OCI-LY7 (cell line): ENCODE data around the gene AMPD3. TPM values are rescaled to one million over a fixed set of nuclear protein-coding genes. Genes with fewer than 3 reads are reported as not detected.

ENCODE experiments used
- BruUV-seq: library from RNA; stranded (reverse); fragments of 400-500 nt; replicated peaks from 2 replicates; lab custom pipeline; 2021; lab: Mats Ljungman, UMichigan
- CTCF ChIA-PET: fragments of 300-600 bp; sonication (Branson Sonifier 250); formaldehyde crosslinking; loops from one replicate; lab custom pipeline; 2022; ENCODE audit warnings: antibody characterized with exemption; ENCODE audit not compliant: unreplicated experiment; lab: Charles Lee
- POLR2A ChIA-PET: fragments of 300-600 bp; sonication (Branson Sonifier 250); formaldehyde crosslinking; loops from one replicate; lab custom pipeline; 2022; ENCODE audit warnings: antibody characterized with exemption; lab: Charles Lee
- DNase-seq: peaks from one replicate; pipeline ENCODE4 v3.0.0-alpha.2; 2015; ENCODE audit warnings: low spot score
- H2AFZ ChIP-seq: fragments of 200-600 bp; sonication (generic), shearing (Covaris generic); 2 replicates; pipeline ENCODE4 v1.6.1; 2014; ENCODE audit warnings: mild to moderate bottlenecking, antibody characterized with exemption, low read length, moderate library complexity
- H3K27ac ChIP-seq: fragments of 200-600 bp; sonication (generic); 2 replicates; pipeline ENCODE4 v1.5.1; 2014; ENCODE audit warnings: mixed run types, low read depth, mild to moderate bottlenecking, moderate library complexity, low read length, inconsistent platforms; ENCODE audit not compliant: poor library complexity, severe bottlenecking
- H3K36me3 ChIP-seq: fragments of 200-600 bp; sonication (generic); 2 replicates; pipeline ENCODE4 v1.6.1; 2014; ENCODE audit warnings: mild to moderate bottlenecking, antibody characterized with exemption, low read length, moderate library complexity, mixed read lengths; ENCODE audit not compliant: insufficient read depth
- H3K4me1 ChIP-seq: fragments of 200-600 bp; sonication (generic); 2 replicates; pipeline ENCODE4 v1.5.1; 2014; ENCODE audit warnings: mild to moderate bottlenecking, low read length; ENCODE audit not compliant: insufficient read depth, poor library complexity, severe bottlenecking
- H3K4me2 ChIP-seq: fragments of 200-600 bp; sonication (generic); 2 replicates; pipeline ENCODE4 v1.6.1; 2014; ENCODE audit warnings: mild to moderate bottlenecking, low read length
- H3K4me3 ChIP-seq: fragments of 200-600 bp; sonication (generic); 2 replicates; pipeline ENCODE4 v1.5.1; 2014; ENCODE audit warnings: mild to moderate bottlenecking, low read depth, low read length; ENCODE audit not compliant: poor library complexity, severe bottlenecking
- H3K79me2 ChIP-seq: fragments of 200-600 bp; sonication (generic); 2 replicates; pipeline ENCODE4 v1.6.1; 2016; ENCODE audit warnings: low read depth, mild to moderate bottlenecking, low read length, moderate library complexity, mixed read lengths; ENCODE audit not compliant: insufficient read depth
- H3K9me2 ChIP-seq: fragments of 200-600 bp; sonication (generic); 2 replicates; pipeline ENCODE4 v1.6.1; 2016; ENCODE audit warnings: mild to moderate bottlenecking, low read length, mixed read lengths; ENCODE audit not compliant: insufficient read depth
- H3K9me3 ChIP-seq: fragments of 200-600 bp; sonication (generic); 2 replicates; pipeline ENCODE4 v1.6.1; 2014; ENCODE audit warnings: mild to moderate bottlenecking, mixed run types, low read length, mixed read lengths
- H4K20me1 ChIP-seq: fragments of 200-600 bp; sonication (generic); 2 replicates; pipeline ENCODE4 v1.6.1; 2014; ENCODE audit warnings: mild to moderate bottlenecking, antibody characterized with exemption, low read length, moderate library complexity, mixed read lengths; ENCODE audit not compliant: insufficient read depth
- CTCF ChIP-seq: fragments of 200-600 bp; sonication (generic); conservative IDR thresholded peaks from 2 replicates; pipeline ENCODE4 v1.5.1; 2014; ENCODE audit warnings: mild to moderate bottlenecking, antibody characterized with exemption, low read length, moderate library complexity, mixed read lengths
- EZH2phosphoT487 ChIP-seq: fragments of 200-600 bp; sonication (generic); IDR thresholded peaks from 2 replicates; pipeline ENCODE4 v1.6.1; 2018; ENCODE audit warnings: low read depth, borderline replicate concordance, mild to moderate bottlenecking, mixed run types, antibody characterized with exemption, low read length, moderate library complexity, mixed read lengths
- intact Hi-C: fragments of 100-400 bp; cut with micrococcal nuclease; formaldehyde crosslinking; loops from one replicate; pipeline ENCODE4 v1.10.0; 2022; ENCODE audit not compliant: unreplicated experiment
- total RNA-seq, 2 experiments: library from RNA; depleted of rRNA in 1 of 2; stranded (reverse); fragments of >200 nt in 1 of 2; shearing (Covaris generic) in 1 of 2; gene quantifications; 2 replicates each; pipeline ENCODE4 v1.2.3, GENCODE V29; 2014 to 2022

AMPD3 gene
- total RNA-seq, 2 experiments from 2014 or later, result 13.5 to 25.6 TPM

- no peak overlapping the region for H3K27ac ChIP-seq
- POLR2A ChIA-PET, result interaction anchor here (0.7 to 1.5 kb wide), 2 partner anchors 21 to 173 kb away, joined by 3 to 6 read pairs; no protein-coding TSS in a partner anchor
- TF ChIP-seq EZH2phosphoT487 (no peak), CTCF (no peak)
- BruUV-seq, result no TSS peak
- no peaks in the 10 kb centered on the region for H3K4me1 ChIP-seq
- H3K36me3 ChIP-seq, result peaks cover 81% of the 10 kb centered on the region
- peaks cover 3% of the 10 kb centered on the region; the same call in 1 of the 2 replicates for H4K20me1 ChIP-seq
- H3K4me2 ChIP-seq, result no peak overlapping the region
- DNase-seq, result no peak
- CTCF ChIA-PET, result no interaction called here
- no peak overlapping the region for H2AFZ ChIP-seq
- H3K9me2 ChIP-seq, result no peaks in the 10 kb centered on the region
- H3K9me3 ChIP-seq, result no peaks in the 10 kb centered on the region
- no peak overlapping the region for H3K4me3 ChIP-seq
- intact Hi-C loops, result no loop called here
- H3K79me2 ChIP-seq, result no peaks in the 10 kb centered on the region
These were observed 22.0 kb downstream of the AMPD3 start for GRCh38 chr11:10476927-10477689.

GRCh38 chr11:10477690-10478046, 22.6 kb downstream of the AMPD3 start:
- intact Hi-C loops, result no loop called here
- no peak for TF ChIP-seq CTCF
- TF ChIP-seq EZH2phosphoT487, result no peak
- no TSS peak for BruUV-seq
- Histone ChIP-seq H3K36me3 (peaks cover 85% of the 10 kb centered on the region), H3K4me1 (no peaks in the 10 kb centered on the region), H3K79me2 (no peaks in the 10 kb centered on the region), H3K9me2 (no peaks in the 10 kb centered on the region), H2AFZ (no peak overlapping the region), H3K4me2 (no peak overlapping the region), H3K27ac (no peak overlapping the region), H3K4me3 (no peak overlapping the region), H3K9me3 (no peaks in the 10 kb centered on the region), H4K20me1 (peaks cover 3% of the 10 kb centered on the region; the same call in 1 of the 2 replicates)
- ChIA-PET CTCF (no interaction called here), POLR2A (interaction anchor here (0.6 kb wide), 1 partner anchor 169 kb away, joined by 3 read pairs; no protein-coding TSS in a partner anchor)
- DNase-seq, result no peak

- TF ChIP-seq CTCF (no peak), EZH2phosphoT487 (no peak)
- no peak for DNase-seq
- no peaks in the 10 kb centered on the region for H3K9me2 ChIP-seq
- no TSS peak for BruUV-seq
- CTCF ChIA-PET, result no interaction called here
- H3K4me2 ChIP-seq, result no peak overlapping the region
- H3K36me3 ChIP-seq, result peaks cover 88% of the 10 kb centered on the region
- intact Hi-C loops, result no loop called here
- no peak overlapping the region for H2AFZ ChIP-seq
- H4K20me1 ChIP-seq, result peaks cover 3% of the 10 kb centered on the region; the same call in 1 of the 2 replicates
- H3K4me3 ChIP-seq, result no peak overlapping the region
- POLR2A ChIA-PET, result interaction anchor here (0.6 kb wide), 1 partner anchor 168 kb away, joined by 3 read pairs; no protein-coding TSS in a partner anchor
- no peaks in the 10 kb centered on the region for H3K9me3 ChIP-seq
- no peak overlapping the region for H3K27ac ChIP-seq
- H3K79me2 ChIP-seq, result no peaks in the 10 kb centered on the region
- H3K4me1 ChIP-seq, result no peaks in the 10 kb centered on the region
These were observed 23.0 kb downstream of the AMPD3 start for GRCh38 chr11:10478066-10478465.
